GM19239 (cell line): Measurements from ENCODE around the gene DLGAP5.

Experiments
- DNase-seq: peaks from one replicate; pipeline ENCODE4 v3.0.0; 2011; ENCODE audit warnings: low spot score; ENCODE audit not compliant: insufficient read length
- FAIRE-seq: peaks from 2 replicates; lab custom pipeline; 2011; peaks lifted over from hg19 to GRCh38; lab: Jason Lieb, UNC

Gene DLGAP5, protein sequence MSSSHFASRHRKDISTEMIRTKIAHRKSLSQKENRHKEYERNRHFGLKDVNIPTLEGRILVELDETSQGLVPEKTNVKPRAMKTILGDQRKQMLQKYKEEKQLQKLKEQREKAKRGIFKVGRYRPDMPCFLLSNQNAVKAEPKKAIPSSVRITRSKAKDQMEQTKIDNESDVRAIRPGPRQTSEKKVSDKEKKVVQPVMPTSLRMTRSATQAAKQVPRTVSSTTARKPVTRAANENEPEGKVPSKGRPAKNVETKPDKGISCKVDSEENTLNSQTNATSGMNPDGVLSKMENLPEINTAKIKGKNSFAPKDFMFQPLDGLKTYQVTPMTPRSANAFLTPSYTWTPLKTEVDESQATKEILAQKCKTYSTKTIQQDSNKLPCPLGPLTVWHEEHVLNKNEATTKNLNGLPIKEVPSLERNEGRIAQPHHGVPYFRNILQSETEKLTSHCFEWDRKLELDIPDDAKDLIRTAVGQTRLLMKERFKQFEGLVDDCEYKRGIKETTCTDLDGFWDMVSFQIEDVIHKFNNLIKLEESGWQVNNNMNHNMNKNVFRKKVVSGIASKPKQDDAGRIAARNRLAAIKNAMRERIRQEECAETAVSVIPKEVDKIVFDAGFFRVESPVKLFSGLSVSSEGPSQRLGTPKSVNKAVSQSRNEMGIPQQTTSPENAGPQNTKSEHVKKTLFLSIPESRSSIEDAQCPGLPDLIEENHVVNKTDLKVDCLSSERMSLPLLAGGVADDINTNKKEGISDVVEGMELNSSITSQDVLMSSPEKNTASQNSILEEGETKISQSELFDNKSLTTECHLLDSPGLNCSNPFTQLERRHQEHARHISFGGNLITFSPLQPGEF

DNA sequence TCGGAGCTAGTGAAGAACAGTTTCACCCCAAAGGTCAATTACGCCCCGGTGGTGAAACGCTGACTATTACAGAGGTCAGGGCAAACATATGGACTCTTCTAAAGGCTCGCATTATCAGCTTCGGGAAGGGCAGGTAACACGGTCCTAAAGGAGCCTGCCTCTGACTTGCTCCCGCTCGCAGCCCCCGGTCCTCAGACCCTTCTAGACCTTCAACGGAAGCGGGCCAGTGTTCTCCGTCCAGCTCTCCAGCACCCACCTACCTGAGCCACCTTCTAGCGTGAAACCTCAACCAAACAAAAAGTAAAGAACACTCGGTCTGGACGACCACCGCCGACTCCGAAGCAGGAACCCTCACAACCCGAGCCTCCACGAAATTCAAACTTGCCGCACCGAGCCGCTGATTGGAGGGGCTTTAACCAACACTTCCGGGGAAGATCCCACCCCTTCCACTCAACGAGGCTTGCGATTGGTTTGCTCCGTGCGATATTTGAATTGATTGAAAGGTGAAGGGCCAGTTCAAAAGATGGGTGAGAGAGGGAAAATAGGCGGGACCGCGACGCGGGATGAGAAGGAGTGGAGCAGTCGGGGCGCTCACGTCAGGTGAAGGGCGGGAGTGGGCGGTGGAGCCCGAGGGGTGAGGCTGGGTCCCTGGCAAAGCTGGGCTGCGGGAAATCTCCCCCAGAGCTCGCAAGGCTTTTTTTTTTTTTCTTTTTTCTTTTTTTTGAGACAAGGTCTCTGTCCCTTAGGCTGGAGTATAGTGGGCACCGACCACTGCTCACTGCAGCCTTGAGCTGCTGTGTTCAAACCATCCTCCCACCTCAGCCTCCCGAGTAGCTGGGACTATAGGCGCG is at the start of gene DLGAP5:
Gene DLGAP5 (minus strand): TSS at position 383 of the 851 bp plus-strand sequence. CDS start 2,406 bp downstream, outside the sequence.
- FAIRE-seq (peak; percentile 99), DNase-seq (peak; percentile 81)

DNA sequence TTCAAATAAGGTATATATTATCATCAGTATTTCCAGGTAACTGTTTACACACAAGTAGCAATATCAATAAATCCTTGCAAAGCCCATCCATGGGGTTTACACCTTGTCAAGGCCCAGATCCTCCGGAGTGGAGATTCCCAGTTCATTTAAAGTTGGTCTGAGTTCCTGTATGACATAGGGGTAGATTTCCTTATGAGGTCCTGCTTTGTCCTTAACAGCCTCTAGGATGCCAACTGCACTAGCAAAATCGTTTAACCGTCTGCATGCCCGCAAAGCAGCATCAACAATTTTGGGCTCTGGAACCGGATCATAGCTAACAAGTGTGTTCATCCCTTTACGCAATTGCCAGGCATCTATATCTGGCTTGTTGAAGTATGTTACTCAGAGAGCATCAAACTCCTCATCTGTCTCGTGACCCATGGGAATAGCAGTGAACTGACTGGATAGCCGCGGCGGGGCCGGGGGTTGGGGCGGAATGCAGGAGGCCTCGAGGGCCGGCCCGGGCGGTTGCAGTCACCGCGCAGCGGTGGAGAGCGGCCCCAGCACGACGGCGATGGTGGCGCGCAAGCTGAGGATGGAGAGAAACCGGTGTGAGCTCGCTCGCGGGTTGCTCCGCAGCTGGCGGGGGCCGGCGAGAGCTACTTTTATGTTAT is 49.3 kb upstream of the DLGAP5 start:
- FAIRE-seq (no peak), DNase-seq (no peak)

DNA sequence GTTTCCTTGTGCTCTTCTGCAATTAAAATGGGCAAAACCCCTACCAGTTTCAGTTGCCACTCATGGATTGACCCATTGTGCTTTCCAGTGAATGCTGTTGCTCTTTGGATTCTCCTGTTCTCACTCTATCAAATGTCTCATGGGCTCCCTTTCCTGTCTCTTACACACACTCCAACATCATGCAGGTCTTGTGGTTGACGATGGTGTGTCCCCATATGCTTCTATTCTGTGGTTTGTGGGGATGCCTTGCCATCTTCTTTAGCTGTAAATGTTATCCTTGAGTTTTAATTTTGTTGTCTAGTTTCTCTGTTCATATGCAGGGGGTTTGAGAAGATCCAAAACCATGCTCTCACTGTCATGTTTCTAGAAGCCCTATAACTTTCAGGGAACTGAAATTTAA is 47.9 kb upstream of the DLGAP5 start:
- no peak for DNase-seq
- FAIRE-seq = no peak

DNA sequence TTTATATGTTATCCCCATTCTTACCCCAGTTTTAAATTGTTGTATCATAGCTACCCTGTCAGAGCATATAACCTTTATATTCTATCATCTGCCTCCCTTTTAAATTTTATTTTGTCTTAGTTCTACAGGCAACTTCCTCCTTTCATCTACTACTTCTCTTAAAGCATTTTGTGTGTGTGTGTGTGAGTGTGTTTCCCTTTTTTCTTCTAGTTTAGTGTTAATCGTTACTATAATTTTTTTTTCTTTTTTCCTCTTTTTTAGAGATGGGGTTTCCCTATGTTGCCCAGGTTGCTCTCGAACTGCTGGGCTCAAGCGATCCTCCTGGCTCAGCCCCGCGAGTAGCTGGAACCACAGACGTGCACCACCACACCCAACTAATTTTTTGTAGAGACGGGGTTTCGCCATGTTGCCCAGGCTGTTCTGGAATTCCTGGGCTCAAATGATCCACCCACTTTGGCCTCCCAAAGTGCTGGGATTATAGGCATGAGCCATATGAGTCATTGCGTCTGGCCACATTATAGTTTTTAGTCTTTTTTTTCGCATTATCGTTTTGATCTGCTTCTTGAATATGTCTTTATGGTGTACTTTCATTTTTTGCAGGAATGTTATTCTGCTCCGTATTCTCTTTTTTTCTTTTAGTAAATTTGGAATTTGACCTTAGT is 46.8 kb upstream of the DLGAP5 start:
- DNase-seq (no peak), FAIRE-seq (no peak)

DNA sequence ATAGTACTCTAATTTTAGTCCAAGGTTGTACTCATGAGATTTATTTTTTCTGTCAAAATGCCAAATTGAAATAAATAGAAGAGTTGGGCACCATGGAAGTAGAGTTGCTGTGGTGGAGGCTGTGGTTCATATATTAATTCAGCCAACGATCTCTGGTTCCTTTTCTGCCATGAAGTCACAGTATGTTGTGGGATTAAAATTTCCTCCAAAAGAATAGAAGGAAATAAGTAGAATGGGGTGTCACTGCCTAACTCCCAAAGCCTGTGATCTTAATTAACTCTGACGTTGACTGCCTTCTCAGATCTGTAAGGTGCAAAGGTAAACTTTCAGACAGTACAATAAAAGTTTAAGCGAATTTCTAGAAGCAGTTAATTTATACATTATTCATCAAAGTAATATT is 42.2 kb upstream of the DLGAP5 start:
- FAIRE-seq = no peak
- no peak for DNase-seq

DNA sequence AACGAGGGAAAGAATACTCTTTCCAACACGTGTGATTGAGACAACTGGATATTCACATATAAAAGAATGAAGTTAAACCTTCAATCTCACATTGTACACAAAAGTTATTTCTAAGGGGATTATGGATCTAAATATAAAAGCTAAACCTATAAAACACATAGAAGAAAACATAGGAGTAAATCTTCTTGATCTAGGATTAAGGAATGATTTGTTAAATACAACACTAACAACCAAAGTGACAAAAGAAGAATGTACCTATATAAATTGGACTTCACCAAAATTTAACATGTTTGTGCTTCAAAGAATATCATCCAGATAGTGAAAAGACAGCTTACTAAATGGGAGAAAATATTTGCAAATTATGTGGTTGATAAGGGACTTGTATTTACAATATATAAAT is 36.9 kb upstream of the DLGAP5 start:
- FAIRE-seq (no peak), DNase-seq (no peak)

DNA sequence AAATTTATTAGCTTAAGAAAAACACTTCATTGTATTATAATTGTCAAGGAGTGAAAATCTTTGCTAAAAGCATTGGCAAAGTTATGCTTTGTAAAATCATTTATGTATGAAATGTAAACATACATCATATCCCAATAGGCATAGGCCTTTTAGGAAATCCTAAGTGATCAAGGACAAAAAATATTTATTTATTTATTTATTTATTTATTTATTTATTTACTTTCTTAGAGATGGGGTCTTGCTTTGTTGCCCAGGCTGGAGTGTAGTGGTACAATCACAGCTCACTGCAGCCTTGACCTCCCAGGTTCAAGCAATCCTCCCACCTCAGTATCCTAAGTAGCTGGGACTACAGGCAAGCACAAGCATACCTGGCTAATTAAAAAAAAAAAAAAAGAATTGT is 32.0 kb upstream of the DLGAP5 start:
- DNase-seq (no peak), FAIRE-seq (no peak)

DNA sequence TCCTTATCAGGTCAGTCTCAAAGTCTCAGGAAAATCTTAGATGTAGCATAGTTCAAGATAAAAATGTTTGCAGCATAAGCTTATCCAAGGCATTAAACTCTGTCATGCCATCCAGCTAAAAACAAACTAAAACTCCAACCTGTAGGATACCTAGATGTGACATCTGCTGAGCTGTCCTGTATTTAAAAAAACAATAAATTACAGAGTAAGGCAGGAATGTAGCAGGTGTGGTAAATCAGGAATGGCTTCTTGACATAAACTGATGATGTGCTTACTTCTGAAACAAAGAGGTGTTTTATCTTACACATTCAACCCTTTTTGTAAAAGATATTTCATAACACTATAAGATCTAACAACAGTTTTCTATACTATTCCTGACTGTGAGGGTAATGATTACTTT is 30.6 kb upstream of the DLGAP5 start:
- no peak for DNase-seq
- no peak for FAIRE-seq

DNA sequence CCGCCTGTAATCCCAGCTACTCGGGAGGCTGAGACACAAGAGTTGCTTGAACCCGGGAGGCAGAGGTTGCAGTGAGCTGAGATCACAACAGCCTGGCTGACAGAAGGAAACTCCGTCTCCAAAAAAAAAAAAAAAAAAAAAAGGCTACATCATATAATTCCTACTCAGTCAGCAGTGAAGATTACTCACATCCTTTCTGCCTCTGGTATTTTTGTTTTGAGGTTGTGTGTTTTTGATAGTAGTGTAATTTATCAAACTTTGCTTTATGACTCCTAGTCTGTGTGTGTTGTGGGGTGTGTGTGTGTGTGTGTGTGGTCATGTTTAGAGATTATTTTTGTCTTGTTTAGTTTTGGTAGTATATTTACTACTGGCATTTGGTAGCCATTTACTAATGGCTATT is 29.8 kb upstream of the DLGAP5 start:
- DNase-seq (no peak), FAIRE-seq (no peak)

DNA sequence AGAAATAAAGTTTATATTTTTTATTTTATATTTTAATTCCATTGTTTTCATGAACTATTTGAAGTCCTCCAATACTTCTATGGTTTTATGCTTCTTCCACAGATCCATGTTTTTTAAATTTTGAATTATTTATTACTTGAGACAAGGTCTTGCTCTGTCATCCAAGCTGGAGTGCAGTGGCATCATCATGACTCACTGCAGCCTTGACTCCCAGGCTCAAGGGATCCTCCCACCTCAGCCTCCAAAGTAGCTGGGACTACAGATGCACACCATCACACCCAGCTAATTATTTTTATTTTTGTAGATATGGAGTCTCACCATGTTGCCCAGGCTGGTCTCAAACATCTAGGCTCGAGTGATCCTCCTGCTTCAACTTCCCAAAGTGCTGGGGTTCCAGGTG is 28.8 kb upstream of the DLGAP5 start:
- no peak for DNase-seq

DNA sequence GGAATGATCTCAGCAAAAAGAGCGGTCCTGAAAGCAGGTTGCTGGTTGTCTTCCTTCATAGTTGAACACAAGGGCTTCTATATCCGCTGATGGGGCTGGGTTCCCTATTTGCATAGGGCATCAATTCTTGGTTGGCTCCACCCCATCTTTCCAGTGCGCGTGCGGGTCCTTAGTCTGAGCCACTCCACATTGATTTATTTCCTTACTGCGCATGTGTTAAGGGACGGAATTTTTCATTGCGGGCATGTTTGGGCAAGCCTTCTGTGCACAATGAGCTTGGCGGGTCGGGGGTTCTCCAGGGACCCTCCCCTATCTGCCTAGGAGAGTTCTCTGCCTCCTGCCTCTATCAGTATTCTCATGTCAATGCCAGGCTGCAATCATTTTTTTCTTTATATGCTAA is 21.2 kb upstream of the DLGAP5 start:
- DNase-seq (no peak), FAIRE-seq (no peak)

More for the DNA sequence above, 28.8 kb upstream of the DLGAP5 start:
- no peak for FAIRE-seq

DNA sequence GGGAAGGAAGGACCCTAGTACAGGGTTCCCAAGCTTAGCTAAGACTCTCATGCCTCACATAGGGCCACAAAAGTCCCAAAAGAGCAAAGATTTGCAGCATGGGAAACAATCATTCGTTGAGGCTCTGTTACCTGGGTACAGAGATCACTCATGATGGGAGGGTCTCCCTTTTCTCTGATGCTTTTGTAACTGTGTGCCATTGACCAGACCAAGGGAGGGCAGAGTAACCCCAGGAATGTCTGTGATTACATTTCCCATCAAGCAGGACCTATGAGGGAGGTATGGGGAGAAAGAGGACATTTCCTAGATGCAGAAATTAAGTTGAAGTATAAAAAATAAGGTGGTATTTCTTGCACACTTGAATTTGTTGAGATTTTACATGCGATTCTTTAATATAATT is 16.4 kb upstream of the DLGAP5 start:
- FAIRE-seq (no peak), DNase-seq (no peak)

DNA sequence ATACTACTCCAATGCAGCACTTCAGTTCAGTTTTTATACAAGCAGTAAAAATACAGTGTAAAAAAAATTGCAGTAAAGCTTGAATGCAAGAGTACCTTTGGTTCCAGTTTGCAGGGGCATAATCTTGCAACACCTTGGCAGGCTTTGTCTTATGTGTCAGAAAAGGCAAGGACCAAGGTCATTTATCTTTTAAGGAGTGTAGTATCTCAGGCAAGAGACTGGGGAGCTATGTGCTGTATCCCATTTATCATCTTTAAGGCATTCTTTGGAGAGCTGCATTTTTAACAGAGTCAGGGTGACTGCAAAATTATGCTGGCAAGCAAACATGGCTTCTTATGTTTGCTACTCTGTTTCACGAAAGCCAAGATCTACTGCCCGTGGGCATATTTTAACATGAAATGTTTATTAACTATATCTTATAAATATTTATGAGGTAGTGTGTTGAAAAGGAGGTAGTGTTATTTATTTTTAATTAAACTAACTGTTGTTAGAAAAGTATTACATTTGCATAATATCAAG is 14.8 kb upstream of the DLGAP5 start:
- FAIRE-seq (no peak), DNase-seq (no peak)

DNA sequence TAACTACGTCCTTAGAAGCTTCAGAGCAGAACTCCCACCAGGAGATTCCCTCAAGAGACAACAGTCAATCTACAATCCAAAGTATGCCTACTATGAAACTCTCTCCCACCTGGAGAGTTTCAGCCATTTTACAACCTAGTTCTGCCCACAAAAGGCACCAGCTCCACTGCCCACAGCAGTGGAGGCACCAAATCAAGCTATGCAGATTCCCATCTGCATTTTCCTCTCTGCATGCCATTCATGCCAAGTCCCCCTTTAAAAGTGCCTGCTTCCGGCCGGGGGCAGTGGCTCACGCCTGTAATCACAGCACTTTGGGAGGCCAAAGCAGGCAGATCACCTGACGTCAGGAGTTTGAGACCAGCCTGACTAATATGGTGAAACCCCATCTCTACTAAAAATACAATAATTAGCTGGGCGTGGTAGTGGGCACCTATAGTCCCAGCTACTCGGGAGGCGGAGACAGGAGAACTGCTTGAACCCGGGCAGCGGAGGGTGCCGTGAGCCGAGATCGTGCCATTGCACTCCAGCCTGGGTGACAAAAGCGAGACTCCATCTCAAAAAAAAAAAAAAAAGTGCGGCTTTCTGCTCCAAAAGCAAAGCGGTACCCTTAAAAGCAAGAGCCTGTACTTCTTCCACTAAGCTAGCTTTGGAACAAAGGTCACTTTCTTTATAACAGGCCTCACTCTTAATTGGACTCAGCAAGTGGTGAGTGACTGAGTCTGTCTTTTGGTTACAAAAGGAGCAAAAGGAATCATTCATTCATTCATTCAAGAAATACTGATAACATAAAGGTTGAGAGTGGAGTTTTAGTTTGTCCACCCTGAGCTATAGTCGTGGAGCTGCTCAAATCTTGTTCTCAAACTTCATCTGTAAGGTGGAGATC is 10.1 kb upstream of the DLGAP5 start:
- DNase-seq = no peak
- no peak for FAIRE-seq

DNA sequence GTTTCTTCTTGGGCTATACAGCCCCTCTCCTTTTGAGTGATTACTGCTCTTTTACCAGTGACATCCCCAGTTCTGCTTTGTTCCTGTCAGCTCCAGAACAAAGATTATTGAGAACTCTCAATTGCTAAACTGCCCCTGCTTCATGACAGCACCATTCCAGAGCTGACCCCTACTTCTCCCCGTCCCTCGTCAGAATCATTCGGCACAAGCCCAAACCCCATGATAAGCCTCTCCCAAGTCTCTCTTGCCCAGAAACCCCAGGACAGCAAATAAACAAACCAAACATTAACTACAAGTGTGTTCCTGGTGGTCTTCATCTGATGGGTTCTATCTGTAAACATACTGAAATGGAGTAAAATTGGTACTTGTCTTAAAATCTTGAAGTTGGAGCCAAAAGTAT is 9.3 kb upstream of the DLGAP5 start:
- no peak for FAIRE-seq

DNA sequence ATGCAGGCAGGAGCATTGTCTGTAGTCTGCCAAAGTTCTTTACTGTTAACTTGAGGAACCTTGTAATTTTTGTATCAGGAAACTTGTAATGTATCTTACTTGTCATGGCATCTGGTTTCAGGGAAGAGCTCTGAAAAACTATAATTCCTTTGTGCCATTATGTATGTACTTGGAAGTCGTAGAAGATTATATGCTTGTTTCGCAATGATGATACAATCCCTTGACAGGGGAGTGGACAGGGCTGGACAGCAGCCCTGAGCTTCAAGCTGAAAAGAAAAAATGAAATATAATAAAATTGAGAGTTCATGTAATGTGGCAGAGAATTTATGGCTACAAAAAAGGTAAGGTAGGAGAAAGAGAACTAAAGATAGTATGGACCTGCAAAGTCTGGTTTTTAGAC is 7.4 kb upstream of the DLGAP5 start:
- FAIRE-seq = no peak
- DNase-seq = no peak

More for the DNA sequence above, 9.3 kb upstream of the DLGAP5 start:
- DNase-seq = no peak

DNA sequence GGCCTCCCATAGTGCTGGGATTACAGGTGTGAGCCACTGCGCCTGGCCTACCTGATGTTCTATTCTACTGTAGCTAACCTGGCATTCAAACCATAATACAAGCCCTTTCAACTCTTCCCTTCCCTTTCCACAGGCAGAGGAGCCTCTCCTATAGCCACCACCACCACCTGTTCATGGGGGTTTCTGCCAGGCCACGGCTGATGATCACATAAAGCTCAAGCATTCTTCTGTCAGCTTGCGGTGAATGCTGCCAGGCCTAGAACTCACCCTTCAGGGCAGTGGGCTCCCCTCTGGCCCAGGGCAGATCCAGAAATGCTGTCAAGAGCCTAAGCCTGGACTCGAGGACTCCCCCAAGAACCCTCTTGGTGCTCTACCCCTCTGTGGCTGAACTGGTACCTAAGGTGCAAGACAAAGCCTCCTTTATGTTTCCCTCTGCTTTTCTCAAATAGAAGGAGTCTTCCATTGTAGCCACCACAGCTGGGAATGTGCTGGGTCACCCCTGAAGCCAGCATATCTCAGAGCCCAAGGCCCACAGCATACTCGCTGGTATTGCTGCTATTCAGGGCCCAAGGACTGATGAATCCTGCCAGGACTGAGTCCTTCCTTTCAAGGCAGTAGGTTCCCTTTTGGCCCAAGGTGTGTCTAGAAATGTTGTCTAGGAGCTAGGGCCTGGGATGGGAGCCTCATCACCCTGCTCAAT is 3.4 kb upstream of the DLGAP5 start:
- no peak for DNase-seq
- no peak for FAIRE-seq
